Right ventricle myocardium superior (tissue), 1 donor: ENCODE results near the gene TET3. TPM values are rescaled to one million over a fixed set of nuclear protein-coding genes. Genes with fewer than 3 reads are reported as not detected.
A peak's percentile ranks its signal among the peaks of the same experiment; 100 is the strongest.

Source experiments
- ATAC-seq: fragments of 200-7000 bp; cut with Tn5 transposase; one replicate; pipeline ENCODE4 v1.9.1; 2020; ENCODE audit warnings: mild to moderate bottlenecking; ENCODE audit not compliant: poor library complexity
- DNase-seq: peaks from one replicate; pipeline ENCODE4 v3.0.0-alpha.2; 2020
- intact Hi-C: fragments of 100-400 bp; cut with DNase I; formaldehyde crosslinking; loops from one replicate; pipeline ENCODE4 v1.11.2; 2022
- total RNA-seq: library from RNA; stranded (reverse); fragmentation: NEBNext Ultra II Directional; extraction: Animal tissue kit (Norgen Biotek cat#: 25700); gene quantifications from one replicate; pipeline ENCODE4 v1.2.1, GENCODE V29; 2021
- donor health status: DM: no; HTN: yes; CAD: no; lungs with severe emphysema.

Gene TET3
- total RNA-seq, 1 donor from 2014 or later = 2.0 TPM

DNA sequence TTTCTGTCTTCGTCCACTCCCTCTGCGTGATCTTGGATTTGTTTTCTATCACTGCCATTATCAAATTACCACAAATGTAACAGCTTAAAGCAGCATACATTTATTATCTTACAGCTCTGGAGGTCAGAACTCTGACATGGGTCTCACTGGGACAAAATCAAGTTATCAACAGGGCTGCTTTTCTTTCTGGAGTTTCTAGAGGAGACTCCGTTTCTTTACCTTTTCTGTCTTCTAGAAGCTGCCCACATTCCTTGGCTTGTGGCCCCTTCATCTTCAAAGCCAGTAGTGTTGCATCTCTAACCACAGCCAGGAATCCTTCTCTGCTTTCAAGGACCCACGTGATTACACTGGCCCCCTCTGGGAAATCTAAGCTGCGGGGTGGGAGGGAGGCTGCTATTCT, 21.9 kb upstream of the TET3 start:
- DNase-seq (no peak), ATAC-seq (no peak)
- intact Hi-C loops = no loop called here

DNA sequence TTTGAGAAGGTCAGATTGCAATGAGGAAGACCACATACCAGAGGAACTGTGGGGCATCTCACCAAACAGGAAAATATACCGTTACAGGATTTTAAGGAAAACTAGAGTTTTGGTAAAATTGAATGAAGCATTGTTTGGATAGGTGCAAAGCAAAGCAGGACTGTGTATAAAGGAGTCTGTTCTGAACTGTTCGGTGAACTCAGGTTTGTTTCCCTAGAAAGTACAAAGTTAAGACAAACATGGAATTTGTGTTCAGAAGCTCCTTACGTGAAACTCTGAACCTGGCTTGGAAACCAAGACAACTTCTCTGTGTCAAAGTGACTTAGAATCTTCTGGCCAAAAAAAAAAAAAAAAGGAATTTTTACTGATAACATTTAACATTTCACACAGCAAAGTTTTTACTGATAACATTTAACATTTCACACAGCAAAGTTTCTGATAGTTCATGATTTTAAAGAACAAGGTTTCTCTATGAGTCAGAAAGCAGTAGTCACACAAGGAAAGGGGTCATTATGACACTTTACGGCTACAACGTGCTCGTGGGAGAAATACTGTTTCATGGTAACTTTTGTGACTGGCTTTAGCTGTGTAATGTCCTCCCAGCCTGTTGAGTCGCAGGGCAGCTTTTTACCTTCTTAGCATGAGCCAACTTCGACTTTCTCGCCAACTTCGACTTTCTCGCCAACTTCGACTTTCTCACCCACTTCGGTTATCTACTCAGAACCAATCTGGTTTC, 21.2 kb upstream of the TET3 start:
- DNase-seq (no peak), ATAC-seq (no peak)
- intact Hi-C loops = no loop called here

DNA sequence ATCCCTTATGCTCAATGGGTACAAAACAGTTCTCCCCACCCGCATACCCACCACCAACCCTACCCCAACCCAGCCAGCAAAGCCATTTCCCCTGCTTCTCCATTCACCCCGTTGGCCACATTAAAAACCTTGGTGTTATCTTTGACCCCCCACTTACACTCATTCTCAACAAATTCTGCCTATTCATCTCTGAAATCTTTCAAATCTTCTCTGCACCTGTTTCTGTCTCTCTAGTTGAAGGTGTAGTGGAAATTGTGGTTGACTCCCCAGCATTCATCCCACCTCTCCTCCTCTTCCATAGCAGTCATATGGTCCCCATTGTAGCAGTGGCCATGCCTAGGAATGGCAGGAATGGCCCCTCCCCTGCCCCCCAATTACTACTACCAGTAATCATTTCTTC, 20.5 kb upstream of the TET3 start:
- ATAC-seq (no peak), DNase-seq (no peak)
- intact Hi-C loops = no loop called here

DNA sequence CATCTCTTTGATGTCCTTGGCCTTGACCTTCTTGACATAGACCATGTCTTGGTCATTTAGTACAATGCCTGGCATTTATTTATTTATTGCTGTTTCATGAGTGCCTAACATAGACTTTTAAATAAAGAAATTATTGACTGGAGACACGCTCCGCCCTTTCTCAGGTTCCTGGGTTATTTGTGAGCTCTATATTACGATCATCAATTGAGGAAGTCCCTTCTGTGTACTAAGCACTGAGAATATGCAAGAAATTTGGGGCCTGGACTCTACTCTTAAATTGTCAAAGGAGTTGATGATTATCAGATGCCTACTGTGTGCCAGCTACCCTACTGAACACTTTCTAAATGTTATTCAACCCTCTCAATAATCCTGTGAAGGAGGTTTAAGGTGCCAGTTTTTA, 19.7 kb upstream of the TET3 start:
- ATAC-seq (no peak), DNase-seq (no peak)
- intact Hi-C loops = no loop called here

DNA sequence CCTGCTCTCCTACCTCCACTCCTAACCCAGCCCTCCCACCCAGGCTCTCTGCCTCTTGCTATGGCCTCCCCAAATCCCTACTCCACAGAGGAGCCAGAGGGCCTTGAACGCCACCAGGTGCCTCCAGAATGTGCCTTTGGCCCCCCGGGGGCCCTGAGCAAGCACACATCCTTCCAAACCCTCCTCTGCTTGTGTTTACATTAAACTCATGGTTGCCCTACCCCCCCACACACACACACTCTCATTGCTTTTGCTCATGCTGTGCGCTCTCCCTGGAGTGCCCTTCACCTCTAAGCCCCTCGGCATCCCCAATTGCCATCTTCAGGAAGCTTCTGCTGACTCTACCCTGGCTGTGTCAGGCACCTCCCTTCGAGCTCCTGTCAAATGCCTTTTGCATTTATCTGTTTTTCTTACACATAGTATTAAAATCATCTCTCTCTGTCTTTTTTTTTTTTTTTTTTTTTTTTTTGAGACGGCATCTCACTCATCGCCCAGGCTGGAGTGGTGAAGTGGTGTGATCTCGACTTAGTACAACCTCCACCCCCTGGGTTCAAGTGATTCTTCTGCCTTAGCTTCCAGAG, 16.3 kb upstream of the TET3 start:
- DNase-seq (no peak), ATAC-seq (no peak)
- intact Hi-C loops = no loop called here

DNA sequence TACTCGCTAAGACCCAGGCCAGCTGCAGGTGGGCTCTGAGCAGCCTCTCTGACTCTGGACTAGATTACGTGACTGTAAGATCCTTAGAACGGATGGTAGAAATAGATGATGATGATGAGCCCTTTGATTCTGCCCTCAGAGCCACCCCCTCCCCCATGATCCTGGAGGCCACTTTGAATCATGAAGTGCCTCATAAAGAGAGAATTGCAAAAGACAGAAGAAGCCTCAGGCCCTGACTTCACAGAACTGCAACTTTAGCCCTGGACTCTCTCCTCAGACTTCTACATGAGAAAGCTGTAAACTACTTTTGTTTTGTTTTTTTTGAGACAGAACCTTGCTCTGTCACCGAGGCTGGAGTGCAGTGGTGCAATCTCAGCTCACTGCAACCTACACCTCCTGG, 15.4 kb upstream of the TET3 start:
- intact Hi-C loops = no loop called here
- no peak for ATAC-seq

DNA sequence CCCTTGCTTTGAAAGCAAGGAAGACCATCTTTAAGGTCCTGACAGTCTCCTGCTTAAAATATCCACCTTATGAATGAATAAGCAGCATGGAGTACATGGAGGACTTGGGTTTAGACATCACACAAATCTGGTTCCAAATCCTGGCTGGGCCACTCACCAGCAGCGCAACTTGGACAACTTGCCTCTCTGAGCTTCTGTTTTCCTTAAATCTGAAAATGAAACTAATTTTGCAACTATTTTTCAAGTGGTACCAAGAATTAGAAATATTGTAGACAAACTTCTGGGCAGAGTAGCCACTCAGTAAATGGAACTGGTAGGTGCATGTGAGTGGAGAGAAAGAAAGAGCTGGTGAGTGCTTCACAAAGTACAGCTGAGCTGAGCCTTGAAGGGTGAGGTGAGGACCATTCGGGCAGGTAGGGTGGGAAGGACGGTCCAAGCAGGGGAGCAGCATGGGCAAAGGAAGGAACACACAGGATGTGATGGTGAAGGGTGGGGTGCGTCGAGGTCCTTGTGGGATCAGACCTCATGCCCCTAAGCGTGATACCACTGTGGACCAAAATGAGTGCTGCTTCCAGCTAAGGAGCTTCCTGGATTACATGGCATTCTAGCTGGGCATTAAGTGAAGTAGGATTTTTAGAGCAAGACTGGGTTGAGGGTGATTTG, 14.4 kb upstream of the TET3 start:
- DNase-seq (no peak), ATAC-seq (peak; percentile 30)
- intact Hi-C loops = no loop called here

More for the DNA sequence above, 15.4 kb upstream of the TET3 start:
- no peak for DNase-seq

DNA sequence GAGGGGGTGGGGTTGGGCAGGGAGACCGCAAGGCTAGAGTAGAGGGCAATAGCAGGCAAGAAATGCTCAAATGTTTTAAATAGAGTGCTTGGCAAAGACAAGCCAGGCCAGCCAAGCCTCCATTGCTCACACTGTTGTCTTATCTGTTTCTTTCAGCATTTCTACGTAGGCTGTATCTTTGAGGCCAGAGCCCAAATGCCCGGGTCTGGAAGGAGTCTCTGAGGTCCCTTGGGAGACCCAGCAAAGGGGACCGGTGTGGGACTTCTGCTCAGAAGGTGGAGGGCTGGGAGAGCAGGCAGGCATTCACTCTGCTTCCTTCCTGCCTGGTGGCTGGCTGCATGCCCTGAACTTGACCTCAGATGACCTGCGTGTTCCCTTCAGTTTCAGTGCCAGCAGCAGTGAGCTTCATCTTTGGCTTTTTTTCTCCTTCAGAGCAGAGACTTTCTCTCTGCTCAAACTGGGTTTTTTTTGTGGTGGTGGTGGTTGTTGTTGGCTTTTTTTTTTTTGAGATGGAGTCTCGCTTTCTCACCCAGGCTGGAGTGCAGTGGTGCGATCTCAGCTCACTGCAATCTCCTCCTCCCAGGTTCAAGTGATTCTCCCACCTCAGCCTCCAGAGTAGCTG, 13.7 kb upstream of the TET3 start:
- DNase-seq = peak; percentile 89
- intact Hi-C loops = no loop called here
- ATAC-seq = peak; percentile 95

DNA sequence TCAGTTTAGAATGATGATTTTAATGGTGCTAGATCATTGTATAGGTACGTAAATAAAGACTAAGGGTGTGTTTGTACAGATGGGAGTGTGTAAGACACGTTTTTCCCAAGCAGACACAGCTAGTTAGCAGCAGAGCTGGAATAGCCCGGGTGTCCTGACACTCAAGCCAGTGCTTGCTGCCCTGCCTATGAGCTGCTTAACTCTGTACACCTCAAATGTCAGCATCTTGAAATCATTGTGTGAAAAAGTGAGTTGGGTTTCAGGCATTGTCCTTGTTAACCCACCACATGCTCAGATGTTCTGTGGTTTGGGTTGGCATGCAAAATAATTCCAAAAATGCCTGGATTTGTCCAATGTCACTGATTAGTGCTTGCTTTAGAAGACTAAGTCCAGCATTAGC, 13.0 kb upstream of the TET3 start:
- no peak for ATAC-seq
- DNase-seq = no peak
- intact Hi-C loops = no loop called here

DNA sequence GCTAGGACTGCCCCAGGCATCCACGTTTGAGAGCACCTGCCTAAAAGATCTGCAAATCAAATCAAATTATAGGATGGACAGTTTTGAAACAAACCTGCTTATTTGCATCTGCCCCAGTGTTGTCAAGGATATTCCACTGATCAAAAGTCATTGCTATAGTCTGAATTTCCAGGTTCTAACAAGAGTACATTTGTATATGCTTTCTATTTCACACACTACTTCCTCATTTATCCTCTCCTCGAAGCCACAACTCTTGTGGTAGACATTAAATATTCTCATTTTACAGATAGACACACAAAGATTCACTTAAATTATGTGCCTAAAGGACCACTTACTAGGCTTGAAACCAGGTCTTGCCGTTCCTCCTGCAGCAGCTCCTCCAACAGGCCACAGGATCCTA, 11.9 kb upstream of the TET3 start:
- no peak for DNase-seq
- intact Hi-C loops = no loop called here
- no peak for ATAC-seq

DNA sequence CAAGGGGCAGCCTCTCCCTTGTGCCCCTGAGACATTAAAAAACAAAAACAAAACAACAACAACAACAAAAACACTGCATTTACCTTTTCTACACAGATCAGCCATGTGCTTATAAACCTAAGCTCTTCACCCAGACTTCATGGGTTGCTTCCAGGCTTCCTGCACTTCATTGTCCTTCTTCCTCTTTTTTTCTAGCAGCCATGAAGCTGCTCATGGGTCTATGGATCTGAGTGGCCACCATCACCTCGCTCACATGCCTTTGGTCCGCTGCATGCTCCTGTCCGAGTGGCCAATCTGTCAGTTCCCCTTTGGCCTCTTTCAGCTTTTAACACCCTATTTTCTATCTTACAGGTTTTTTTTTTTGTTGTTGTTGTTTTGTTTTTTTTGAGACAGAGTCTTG, 9.0 kb upstream of the TET3 start:
- intact Hi-C loops = no loop called here
- no peak for DNase-seq
- no peak for ATAC-seq

DNA sequence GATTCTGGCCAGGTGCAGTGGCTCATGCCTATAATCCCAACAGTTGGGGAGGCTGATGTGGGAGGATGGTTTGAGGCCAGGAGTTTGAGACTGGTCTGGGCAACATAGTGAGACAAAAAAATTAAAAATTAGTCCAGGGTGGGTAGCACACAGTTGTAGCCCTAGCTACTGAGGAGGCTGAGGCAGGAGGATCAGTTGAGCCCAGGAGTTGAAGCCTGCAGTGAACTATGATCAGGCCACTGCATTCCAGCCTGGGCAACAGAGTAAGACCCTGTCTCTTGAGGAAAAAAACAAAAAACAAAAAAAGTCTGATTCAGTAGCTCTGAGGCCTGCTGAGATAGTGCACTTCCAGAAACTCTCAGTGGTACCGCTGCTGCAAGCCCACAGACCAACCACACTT, 7.9 kb upstream of the TET3 start:
- intact Hi-C loops = no loop called here
- no peak for DNase-seq
- no peak for ATAC-seq

DNA sequence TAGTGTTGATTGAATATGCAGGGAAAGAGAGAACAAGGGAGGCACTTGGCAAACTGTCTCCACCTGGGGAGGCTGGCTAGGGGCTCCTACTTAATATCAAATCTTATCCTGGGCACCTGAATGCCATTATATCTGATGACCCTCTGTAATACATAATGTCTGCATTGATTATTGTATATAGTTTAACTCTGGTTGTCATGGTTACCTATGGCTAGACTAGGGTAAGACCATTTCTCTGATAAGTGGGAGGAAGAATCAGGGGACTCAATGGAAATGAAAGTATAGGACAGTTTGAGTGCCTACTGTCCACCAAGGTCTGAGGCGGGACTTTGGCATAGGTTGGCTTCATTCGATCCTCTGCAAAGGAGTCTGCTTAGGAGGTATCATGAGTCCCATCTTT, 7.2 kb upstream of the TET3 start:
- intact Hi-C loops = no loop called here
- no peak for ATAC-seq
- DNase-seq = no peak

DNA sequence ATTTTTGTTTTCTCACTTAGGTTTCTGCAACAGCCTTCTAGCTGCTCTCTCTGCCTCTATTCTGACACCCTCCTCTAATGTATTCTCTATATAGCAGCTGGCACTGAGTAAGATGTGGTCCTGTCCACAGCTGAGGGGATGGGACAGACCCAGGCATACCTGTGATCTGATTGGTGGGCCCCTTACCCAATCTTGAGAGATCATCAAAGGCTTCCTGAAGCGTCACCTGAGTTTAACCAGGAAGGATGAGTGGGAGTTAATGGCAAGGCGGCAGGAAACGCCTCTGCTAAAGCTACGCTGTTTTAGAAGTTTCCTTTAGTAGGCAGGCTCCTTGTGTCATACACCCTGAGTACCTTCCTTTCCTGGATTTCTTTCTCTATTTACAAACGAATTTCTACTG, 5.7 kb upstream of the TET3 start:
- DNase-seq (no peak), ATAC-seq (no peak)
- intact Hi-C loops = no loop called here

DNA sequence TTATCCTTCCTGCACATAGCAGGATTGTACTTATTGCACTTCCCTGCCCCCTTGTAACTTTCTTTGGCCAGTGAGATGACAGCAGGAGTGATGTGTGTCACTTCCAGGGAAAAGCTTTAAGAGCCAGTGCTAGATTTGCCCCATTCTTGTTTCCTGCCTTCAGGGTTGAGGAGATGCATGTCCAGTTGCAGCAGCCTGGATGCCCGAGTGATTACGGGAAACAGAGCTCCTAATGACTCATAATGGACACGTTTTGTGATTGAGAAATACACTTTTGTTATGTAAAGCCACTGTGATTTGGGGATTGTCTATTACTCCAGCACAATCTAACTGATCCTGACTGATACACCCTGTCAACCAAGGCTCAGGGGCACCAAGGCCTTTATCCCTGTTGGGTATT, 5.0 kb upstream of the TET3 start:
- DNase-seq (no peak), ATAC-seq (no peak)
- intact Hi-C loops = loop anchor here (10.0 kb wide), 1 partner anchor 165 kb away; the partner anchor contains the start of gene BOLA3

DNA sequence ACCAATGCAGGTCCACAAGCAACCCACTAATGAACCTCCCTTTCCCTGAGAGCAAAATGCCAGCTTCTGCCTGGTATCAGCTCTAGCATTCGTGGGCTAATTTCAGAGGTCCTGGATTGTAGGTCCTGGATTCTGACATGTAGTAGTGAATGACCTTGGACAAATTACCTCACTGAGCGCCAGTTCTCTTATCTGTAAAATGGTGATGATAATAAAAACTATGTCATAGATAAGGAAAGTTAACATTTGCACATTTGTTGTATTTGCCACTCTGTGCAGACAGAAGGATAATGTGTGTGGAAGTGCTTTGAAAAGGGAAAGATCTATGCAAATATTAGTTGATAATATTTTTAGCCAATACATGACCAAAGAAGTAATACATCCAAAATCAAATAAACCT, 4.1 kb upstream of the TET3 start:
- no peak for DNase-seq
- intact Hi-C loops = loop anchor here (10.0 kb wide), 1 partner anchor 164 kb away; the partner anchor contains the start of gene BOLA3
- no peak for ATAC-seq

DNA sequence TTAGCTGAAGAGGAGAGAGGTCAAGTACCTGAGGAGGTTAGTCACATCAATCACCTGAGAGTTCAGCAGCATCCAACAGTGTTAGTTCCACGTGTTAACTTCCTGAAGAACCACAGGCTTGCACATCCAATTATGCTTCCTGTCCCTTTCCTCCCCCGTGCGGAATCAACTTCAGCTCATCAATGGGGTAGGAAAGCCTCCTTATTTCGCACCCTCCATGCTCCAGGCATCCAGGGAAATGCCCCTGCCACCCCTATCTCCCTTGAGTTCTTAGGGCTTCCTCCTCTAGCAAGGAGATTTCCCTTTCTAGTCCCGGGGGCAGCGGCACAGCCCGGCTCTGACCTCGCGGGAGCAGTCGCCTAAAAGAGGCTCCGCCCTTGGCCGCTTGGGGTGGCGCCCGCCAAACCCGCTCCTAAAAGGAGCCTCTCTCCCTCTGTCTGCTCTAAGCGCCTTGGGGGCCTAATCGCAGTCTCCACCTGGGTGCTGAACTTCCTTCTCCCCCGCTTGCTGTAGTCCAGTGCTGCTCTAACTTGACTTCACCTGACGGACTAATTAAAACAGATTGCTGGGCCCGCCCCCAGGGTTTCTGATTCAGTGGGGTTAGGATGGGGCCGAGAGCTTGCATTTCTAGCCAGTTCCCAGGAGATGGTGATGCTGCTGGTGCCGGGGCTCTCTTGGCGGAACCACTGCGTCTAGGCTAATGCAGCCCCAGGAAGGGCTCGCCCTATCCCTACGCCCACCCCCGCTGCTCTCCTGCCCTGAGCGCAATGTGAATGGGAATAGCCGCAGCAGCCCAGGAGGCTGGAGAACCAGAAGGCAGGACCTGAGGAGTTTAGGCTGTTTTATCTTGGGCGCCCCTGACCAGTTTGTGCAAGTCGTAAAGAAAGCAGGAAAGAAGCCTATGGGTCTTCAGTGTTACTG, 3.4 kb upstream of the TET3 start:
- DNase-seq (peak; percentile 72), ATAC-seq (peak; percentile 62)
- intact Hi-C loops = loop anchor here (10.0 kb wide), 1 partner anchor 163 kb away; the partner anchor contains the start of gene BOLA3

DNA sequence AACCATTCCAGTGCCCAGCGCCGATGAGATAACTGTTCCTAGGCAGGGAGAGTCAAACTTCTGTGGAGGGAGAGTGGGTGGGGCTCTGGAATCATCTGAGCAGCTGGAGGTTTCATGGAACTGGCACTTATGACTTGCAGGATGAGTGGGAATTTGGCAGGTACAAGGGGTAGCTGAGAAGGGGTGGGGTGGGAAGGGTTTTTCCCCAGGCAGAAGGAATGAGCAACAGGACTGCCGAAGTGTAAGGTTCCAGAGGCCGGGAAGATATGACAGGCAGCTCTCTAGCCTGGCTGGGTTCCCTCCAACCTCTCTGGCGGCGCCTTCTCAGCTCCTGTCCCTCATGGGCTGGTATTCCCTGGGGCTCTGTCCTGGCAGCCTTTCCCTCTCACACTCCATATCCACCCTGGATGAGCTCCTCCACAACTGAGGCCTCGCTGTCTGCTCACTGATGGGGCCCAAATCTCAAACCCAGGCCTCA, 2.5 kb upstream of the TET3 start:
- DNase-seq (peak; percentile 58), ATAC-seq (peak; percentile 45)
- intact Hi-C loops = loop anchor here (10.0 kb wide), 1 partner anchor 163 kb away; the partner anchor contains the start of gene BOLA3
